ENCODE measurements around the gene HGF.

DNA sequence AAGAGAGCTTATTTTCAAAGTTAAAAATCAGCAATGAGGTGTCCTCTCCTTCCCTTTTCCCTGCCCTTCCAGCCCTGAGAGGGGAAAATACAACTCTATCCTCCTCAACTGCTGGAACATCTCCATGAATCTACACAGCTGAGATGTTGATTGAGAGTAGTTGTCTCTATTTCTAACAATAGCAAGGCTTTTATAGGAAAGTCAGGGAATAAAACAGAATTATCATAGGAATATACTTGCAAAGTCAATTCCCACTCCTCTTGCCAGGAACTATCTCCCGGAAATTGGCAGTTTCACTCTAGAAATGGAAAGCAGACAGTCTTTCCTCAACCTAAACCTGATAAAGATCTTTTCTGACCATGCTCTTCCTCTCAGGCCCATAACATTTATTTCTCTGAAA lies 8.8 kb downstream of the HGF start:
- no peak for TF ChIP-seq CTCF (conservative IDR thresholded peaks at IDR 0.05 in 1 of 2, IDR thresholded peaks at IDR 0.05 in 1 of 2; ENCODE audit: extremely low read depth in 1 of 2, insufficient read depth in 1 of 2, low read depth in 1 of 2, low read length in 2 of 2)
- TF ChIP-seq EZH2 (IDR thresholded peaks at IDR 0.05; ENCODE audit: borderline replicate concordance, low read length): no peak
